SU-DHL-6 (cell line): ENCODE measurements around the gene PIM1.

ENCODE experiments used
- H2AFZ ChIP-seq: fragments of 200-600 bp; sonication (generic); 2 replicates; pipeline ENCODE4 v1.6.1; 2014; ENCODE audit warnings: low read depth, mild to moderate bottlenecking, moderate library complexity, mixed read lengths, antibody characterized with exemption, low read length; ENCODE audit not compliant: severe bottlenecking
- H3F3A ChIP-seq: fragments of 200-600 bp; shearing (Covaris generic); 2 replicates; pipeline ENCODE4 v1.6.0; 2016; ENCODE audit warnings: antibody characterized with exemption, mild to moderate bottlenecking; ENCODE audit not compliant: insufficient read depth
- H3K27ac ChIP-seq: fragments of 200-600 bp; sonication (generic); 2 replicates; pipeline ENCODE4 v1.5.1; 2016; ENCODE audit warnings: low read depth, mild to moderate bottlenecking, low read length, moderate library complexity, mixed read lengths
- H3K27me3 ChIP-seq: fragments of 200-600 bp; sonication (generic), shearing (Covaris generic); 2 replicates; pipeline ENCODE4 v1.6.0; 2014; ENCODE audit warnings: mild to moderate bottlenecking, low read length
- H3K36me3 ChIP-seq: fragments of 200-600 bp; sonication (generic); 2 replicates; pipeline ENCODE4 v1.6.1; 2014; ENCODE audit warnings: mild to moderate bottlenecking, low read length, mixed read lengths
- H3K4me2 ChIP-seq: fragments of 300-600, 200-600 bp; shearing (Covaris generic), sonication (generic); 2 replicates; pipeline ENCODE4 v1.6.0; 2014; ENCODE audit warnings: low read length, low read depth, mild to moderate bottlenecking; ENCODE audit not compliant: poor library complexity, severe bottlenecking
- H3K4me3 ChIP-seq: fragments of 200-600 bp; sonication (generic); 2 replicates; pipeline ENCODE4 v1.5.1; 2014; ENCODE audit warnings: antibody characterized with exemption, low read length, mild to moderate bottlenecking, mixed read lengths; ENCODE audit not compliant: insufficient read depth, poor library complexity, severe bottlenecking
- H3K79me2 ChIP-seq: fragments of 200-600 bp; sonication (generic); 2 replicates; pipeline ENCODE4 v1.6.1; 2014; ENCODE audit warnings: mild to moderate bottlenecking, low read length, moderate library complexity; ENCODE audit not compliant: insufficient read depth
- H3K9ac ChIP-seq: fragments of 200-600 bp; sonication (generic); 2 replicates; pipeline ENCODE4 v1.7.0; 2014; ENCODE audit warnings: mild to moderate bottlenecking, low read length
- H3K9me2 ChIP-seq: fragments of 200-600 bp; sonication (generic); replicated peaks from 2 replicates; pipeline ENCODE4 v1.6.1; 2014; ENCODE audit warnings: low read length; ENCODE audit not compliant: insufficient read depth
- H3K9me3 ChIP-seq: fragments of 200-600 bp; sonication (generic); 2 replicates; pipeline ENCODE4 v1.6.1; 2014; ENCODE audit warnings: low read length, mixed read lengths; ENCODE audit not compliant: insufficient read depth
- H4K20me1 ChIP-seq: fragments of 200-600 bp; sonication (generic); 2 replicates; pipeline ENCODE4 v1.6.1; 2014; ENCODE audit warnings: low read depth, mild to moderate bottlenecking, antibody characterized with exemption, low read length, moderate library complexity, mixed read lengths
- CTCF ChIP-seq: fragments of 200-600 bp; sonication (generic); IDR thresholded peaks from one replicate; pipeline ENCODE4 v1.5.1; 2017; ENCODE audit warnings: antibody characterized with exemption, mild to moderate bottlenecking, low read length, moderate library complexity; ENCODE audit not compliant: insufficient read depth, poor library complexity, severe bottlenecking
- EZH2phosphoT487 ChIP-seq: fragments of 200-600 bp; sonication (generic), shearing (Covaris generic); conservative IDR thresholded peaks from 2 replicates; pipeline ENCODE4 v1.6.1; 2018; ENCODE audit warnings: mild to moderate bottlenecking, antibody characterized with exemption, low read length, moderate library complexity, mixed read lengths

PIM1 gene

DNA sequence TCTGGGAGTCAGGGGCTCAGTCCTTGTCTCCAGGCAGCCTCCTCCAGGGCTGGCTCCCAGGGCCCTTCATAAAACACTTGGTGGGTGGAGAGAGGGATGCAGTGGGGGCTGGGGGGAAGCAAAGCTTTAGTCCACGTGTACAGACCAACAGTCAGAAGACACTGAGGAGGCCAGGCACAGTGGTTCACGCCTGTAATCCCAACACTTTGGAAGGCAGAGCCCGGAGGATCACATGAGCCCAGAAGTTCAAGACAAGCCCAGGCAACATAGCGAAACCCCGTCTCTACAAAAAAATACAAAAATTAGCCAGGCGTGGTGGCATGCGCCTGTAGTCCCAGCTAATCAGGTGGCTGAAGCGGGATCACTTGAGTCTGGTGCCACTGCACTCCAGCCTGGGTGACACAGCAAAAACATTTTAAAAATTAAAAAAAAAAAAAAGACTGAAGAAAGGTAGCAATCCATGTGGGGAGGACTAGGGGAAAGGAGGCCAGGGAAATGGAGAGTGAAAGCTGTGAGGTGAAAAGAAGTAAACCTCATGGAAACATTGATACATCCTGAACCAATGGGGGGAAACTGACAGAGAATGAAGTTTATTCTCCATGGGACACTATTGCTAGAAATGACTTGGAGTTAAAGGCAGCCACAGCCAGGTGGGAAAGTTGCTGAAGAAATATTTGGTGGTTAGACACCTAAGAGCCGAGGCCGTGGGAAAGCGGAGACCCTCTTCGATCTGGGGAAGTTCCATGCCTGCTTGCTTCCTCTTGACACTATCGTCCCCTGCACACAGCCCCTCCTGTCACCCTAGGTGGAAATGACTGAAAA lies 35.4 kb downstream of the PIM1 start:
- Histone ChIP-seq H3F3A (no peaks in the 10 kb centered on the region), H3K27ac (no peak overlapping the region), H3K9me2 (no peaks in the 10 kb centered on the region), H3K27me3 (no peaks in the 10 kb centered on the region), H3K36me3 (no peaks in the 10 kb centered on the region), H3K79me2 (no peaks in the 10 kb centered on the region), H3K9me3 (no peaks in the 10 kb centered on the region), H3K4me3 (no peak overlapping the region), H2AFZ (no peak overlapping the region), H3K4me2 (no peak overlapping the region), H3K9ac (no peak overlapping the region), H4K20me1 (no peaks in the 10 kb centered on the region)
- TF ChIP-seq EZH2phosphoT487, result no peak
- TF ChIP-seq CTCF, result no peak

GRCh38 chr6:37205997-37206340 lies 36.0 kb downstream of the PIM1 start:
- H3K4me2 ChIP-seq, result no peak overlapping the region
- no peaks in the 10 kb centered on the region for H3K79me2 ChIP-seq
- no peaks in the 10 kb centered on the region for H4K20me1 ChIP-seq
- H3K9ac ChIP-seq, result no peak overlapping the region
- H3K4me3 ChIP-seq, result no peak overlapping the region
- no peak overlapping the region for H3K27ac ChIP-seq
- no peak overlapping the region for H2AFZ ChIP-seq
- no peaks in the 10 kb centered on the region for H3K9me3 ChIP-seq
- H3K36me3 ChIP-seq, result no peaks in the 10 kb centered on the region
- H3K9me2 ChIP-seq, result no peaks in the 10 kb centered on the region
- TF ChIP-seq CTCF (no peak), EZH2phosphoT487 (no peak)
- no peaks in the 10 kb centered on the region for H3F3A ChIP-seq
- no peaks in the 10 kb centered on the region for H3K27me3 ChIP-seq

DNA sequence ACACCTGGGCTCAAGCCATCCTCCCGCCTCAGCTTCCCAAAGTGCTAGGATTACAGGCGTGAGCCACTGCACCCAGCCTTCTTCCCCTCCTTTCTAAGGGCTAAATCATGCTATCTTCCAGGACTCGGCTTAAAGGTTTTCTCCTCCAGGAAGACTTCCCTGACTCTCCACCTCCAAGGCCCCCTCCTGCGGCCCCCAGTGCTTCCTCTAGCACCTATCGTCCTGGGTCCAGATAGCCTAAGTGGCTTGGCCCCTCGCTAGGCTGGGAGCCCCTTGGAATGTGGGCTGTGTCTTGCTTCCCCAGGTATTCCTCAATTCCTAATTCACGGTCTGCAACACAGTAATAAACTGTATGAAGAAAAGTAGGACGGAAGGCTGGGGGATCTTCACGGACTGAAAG lies 36.7 kb downstream of the PIM1 start:
- TF ChIP-seq CTCF, result no peak
- TF ChIP-seq EZH2phosphoT487, result no peak

More for the DNA sequence above, 36.7 kb downstream of the PIM1 start:
- no peaks in the 10 kb centered on the region for H3K27me3 ChIP-seq
- no peaks in the 10 kb centered on the region for H3F3A ChIP-seq
- H3K79me2 ChIP-seq, result no peaks in the 10 kb centered on the region
- no peaks in the 10 kb centered on the region for H3K36me3 ChIP-seq
- H3K4me2 ChIP-seq, result no peak overlapping the region
- H2AFZ ChIP-seq, result no peak overlapping the region
- no peaks in the 10 kb centered on the region for H4K20me1 ChIP-seq
- H3K4me3 ChIP-seq, result no peak overlapping the region
- H3K9ac ChIP-seq, result no peak overlapping the region
- H3K9me2 ChIP-seq, result no peaks in the 10 kb centered on the region
- no peaks in the 10 kb centered on the region for H3K9me3 ChIP-seq
- no peak overlapping the region for H3K27ac ChIP-seq
